GM21619 (cell line): ENCODE results near the gene FBXW11.

Experiments
- ATAC-seq: cut with Tn5 transposase; IDR thresholded peaks from one replicate; pipeline ENCODE4 v1.9.1; 2021; ENCODE audit not compliant: unreplicated experiment

The FBXW11 gene

GRCh38 chr5:171813813-171814490, 192.5 kb downstream of the FBXW11 start:
- no peak for ATAC-seq

- ATAC-seq = no peak
Observed at GRCh38 chr5:171813270-171813669, 193.2 kb downstream of the FBXW11 start.
